ENCODE measurements around the gene DPP6.
A peak's percentile ranks its signal among the peaks of the same experiment; 100 is the strongest.

The DPP6 gene

DNA sequence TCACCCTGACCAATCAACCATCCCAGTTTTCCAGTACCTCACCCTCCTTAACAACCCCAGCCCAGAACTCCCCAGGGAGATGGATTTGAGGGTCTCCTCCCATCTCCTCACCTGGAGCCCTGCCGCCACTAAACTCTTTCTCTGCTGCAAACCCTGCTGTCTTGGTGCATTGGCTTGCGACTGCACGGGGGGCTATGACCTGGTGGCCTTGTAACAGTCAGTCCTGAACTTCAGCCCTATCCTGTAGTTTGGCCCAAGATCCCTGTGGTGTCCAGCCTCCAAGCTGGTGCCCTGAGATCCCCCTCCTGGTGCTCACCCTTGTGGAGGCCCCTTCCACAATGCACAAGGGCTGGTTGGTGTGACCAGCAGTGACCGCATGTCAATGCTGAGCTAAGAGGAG, 858.8 kb downstream of the DPP6 start:
- no peak for DNase-seq
- no peak for TF ChIP-seq POLR2A (IDR thresholded peaks at IDR 0.05; ENCODE audit: low read length)
- TF ChIP-seq GATA1 (IDR thresholded peaks at IDR 0.05; ENCODE audit: low read depth, low read length): no peak

DNA sequence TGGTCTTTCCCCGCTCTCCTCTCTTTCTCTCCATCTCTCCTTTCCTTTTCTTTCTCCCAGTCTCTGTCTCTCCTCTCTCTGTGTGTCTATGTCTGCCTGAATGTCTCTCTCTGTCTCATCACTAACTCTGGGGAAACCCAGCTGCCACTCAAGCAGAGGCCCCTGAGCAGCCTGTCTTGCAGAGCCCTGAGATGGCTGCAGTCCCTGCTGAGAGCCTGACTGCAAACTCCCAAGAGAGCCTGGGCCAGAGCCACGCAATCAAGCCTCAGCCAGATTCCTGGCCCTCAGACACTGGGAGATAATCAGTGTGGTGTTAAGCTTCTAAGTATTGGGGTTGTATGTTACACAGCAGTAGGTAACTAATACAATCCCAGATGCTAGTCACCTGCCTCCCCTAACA, 859.2 kb downstream of the DPP6 start:
- no peak for TF ChIP-seq POLR2A (IDR thresholded peaks at IDR 0.05; ENCODE audit: low read length)
- no peak for TF ChIP-seq GATA1 (IDR thresholded peaks at IDR 0.05; ENCODE audit: low read depth, low read length)
- no peak for DNase-seq

GRCh38 chr7:154911862-154912455, 859.8 kb downstream of the DPP6 start:
- DNase-seq: no peak
- TF ChIP-seq GATA1 (IDR thresholded peaks at IDR 0.05; ENCODE audit: low read depth, low read length): no peak
- no peak for TF ChIP-seq POLR2A (IDR thresholded peaks at IDR 0.05; ENCODE audit: low read length)

DNA sequence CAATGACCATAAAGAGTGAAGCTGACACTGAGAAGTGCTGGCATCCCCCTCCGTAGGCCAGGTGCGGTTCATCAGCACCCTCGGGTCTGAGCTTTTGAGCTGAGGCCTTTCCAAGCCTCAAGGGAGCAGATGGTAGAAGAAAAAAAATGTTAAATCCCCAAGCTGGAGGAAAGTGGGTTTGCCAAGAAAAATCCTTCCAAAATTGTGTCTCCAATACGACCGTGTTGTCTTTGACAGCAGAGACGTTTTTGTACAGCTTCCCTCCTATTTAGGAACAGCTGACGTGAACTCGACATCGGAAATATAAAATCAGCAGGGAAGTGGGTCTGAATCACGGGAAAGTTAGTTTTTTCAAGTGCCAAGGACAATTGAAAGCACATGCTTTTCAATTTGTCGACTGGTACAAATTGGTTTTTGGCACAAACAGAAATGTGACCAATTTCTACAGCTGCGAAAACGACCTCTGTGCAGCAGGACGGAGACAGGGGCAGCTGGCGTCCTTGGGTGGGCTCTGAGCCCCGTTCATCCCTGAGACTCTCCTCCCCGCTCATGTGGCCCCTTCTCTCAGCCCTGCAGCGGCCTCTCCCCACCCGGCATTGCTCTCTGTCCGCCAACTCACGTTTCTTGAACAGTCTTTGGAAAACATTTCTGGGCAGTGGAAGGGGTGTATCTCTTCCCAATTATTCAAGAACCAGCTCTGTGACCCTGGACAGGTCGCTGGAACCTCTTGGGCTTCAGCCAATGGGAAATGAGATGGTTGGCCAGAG, 860.9 kb downstream of the DPP6 start:
- no peak for TF ChIP-seq GATA1 (IDR thresholded peaks at IDR 0.05; ENCODE audit: low read depth, low read length)
- no peak for TF ChIP-seq POLR2A (IDR thresholded peaks at IDR 0.05; ENCODE audit: low read length)
- DNase-seq: no peak

- TF ChIP-seq POLR2A (IDR thresholded peaks at IDR 0.05; ENCODE audit: low read length) (no peak), GATA1 (IDR thresholded peaks at IDR 0.05; ENCODE audit: low read depth, low read length) (no peak)
- DNase-seq: peak; percentile 73 to 82
Observed at GRCh38 chr7:154913638-154914307, 861.6 kb downstream of the DPP6 start.

- TF ChIP-seq POLR2A (IDR thresholded peaks at IDR 0.05; ENCODE audit: low read length) (no peak), GATA1 (IDR thresholded peaks at IDR 0.05; ENCODE audit: low read depth, low read length) (no peak)
- DNase-seq: no peak
Observed at GRCh38 chr7:154914308-154914995, 862.3 kb downstream of the DPP6 start.

- TF ChIP-seq GATA1 (IDR thresholded peaks at IDR 0.05; ENCODE audit: low read depth, low read length) (no peak), POLR2A (IDR thresholded peaks at IDR 0.05; ENCODE audit: low read length) (no peak)
- no peak for DNase-seq
Observed at GRCh38 chr7:154914996-154915380, 862.8 kb downstream of the DPP6 start.

DNA sequence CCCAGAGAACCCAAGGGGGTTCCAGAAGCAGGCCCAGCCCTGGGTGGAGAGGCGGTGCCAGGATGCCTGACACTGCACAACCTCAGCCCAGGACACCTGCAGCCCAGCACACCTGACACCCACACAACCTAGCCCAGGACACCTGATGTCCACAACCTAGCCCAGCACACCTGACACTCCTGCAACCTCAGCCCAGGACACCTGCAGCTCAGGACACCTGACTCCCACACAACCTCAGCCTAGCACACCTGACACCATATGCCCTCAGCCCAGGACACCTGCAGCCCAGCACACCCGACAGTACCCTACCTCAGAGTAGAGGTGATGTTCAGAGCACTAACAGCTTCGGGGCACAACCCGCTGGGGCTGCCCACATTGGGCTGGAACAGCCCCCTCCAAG, 863.4 kb downstream of the DPP6 start:
- DNase-seq: no peak
- TF ChIP-seq GATA1 (IDR thresholded peaks at IDR 0.05; ENCODE audit: low read depth, low read length): no peak
- TF ChIP-seq POLR2A (IDR thresholded peaks at IDR 0.05; ENCODE audit: low read length): no peak

DNA sequence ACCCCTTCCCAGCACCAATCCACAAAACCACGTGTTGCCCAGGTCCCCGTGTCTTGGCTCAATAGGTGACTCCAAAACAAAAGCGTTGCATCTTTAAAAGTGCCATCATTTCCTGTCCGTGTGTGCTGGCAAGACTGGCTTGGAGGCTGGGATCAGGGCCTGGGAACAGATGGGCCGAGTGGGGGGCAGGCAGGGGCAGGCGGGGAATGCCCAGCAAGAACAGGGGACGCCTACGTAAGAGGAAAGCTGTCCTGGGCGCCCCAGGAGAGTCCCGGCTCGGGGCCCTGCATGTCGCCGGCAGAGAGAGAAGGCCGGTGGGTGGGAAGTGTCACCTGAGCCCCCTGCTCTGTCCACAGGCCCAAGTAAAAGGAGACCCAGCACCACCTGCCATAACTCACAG, 864.2 kb downstream of the DPP6 start:
- TF ChIP-seq GATA1 (IDR thresholded peaks at IDR 0.05; ENCODE audit: low read depth, low read length) (no peak), POLR2A (IDR thresholded peaks at IDR 0.05; ENCODE audit: low read length) (no peak)
- DNase-seq: no peak

DNA sequence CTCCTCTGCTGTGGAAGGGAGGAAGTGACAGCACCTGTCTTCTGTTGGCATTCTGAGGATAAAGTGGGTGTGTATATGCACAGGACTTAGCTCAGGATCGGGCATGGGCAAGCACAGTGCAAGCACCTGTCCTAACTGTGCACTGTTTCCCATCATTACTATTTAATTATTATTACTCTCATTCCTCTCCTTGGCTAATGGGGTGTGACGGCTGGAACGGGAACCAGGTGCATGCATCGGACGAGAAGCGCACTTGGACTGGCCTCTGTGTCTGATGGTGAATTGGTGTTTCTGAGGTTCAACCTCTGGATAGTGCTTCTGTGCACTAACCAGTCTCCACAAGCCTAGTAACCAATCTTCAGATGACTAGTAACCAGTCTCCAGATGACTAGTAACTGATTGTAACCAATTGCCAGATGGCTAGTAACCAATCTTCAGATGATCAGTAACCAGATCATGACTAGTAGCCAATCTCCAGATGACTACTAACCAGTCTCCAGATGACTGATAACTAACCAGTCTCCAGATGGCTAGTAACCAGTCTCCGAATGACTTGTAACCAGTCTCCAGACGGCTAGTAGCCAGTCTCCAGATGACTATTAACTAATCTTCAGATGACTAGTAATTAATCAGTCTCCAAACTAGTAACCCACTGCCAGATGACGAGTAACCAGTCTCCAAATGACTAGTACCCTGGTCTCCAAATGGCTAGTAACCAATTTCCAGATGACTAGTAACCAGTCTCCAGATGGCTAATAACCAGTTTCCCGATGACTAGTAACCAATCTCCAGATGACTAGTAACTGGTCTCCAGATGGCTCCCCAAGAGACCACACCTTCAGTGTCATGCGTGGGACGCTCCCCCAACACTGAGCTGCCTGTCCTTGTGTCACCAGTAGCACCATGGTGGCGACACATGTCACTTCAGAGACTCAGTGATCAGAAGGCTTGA, 864.9 kb downstream of the DPP6 start:
- no peak for DNase-seq
- TF ChIP-seq GATA1 (IDR thresholded peaks at IDR 0.05; ENCODE audit: low read depth, low read length) (no peak), POLR2A (IDR thresholded peaks at IDR 0.05; ENCODE audit: low read length) (no peak)

DNA sequence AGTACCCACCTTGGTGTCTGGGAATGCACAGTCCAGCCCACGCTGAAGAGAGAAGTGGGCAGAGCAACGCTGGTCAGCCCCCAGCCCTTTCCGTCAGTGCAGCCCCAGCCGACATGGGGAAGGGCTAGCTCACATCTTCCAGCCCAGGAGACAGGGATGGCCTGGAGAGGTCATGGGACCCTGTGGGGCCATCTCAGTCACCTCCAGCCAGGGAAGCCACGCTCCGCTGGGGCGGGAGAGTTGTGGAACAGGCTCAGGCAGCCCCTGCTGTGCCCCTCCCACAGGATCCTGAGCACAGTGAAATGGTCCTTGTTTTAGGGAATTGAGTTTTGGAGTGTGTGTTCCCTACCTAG, 865.6 kb downstream of the DPP6 start:
- no peak for DNase-seq
- TF ChIP-seq GATA1 (IDR thresholded peaks at IDR 0.05; ENCODE audit: low read depth, low read length) (no peak), POLR2A (IDR thresholded peaks at IDR 0.05; ENCODE audit: low read length) (no peak)

DNA sequence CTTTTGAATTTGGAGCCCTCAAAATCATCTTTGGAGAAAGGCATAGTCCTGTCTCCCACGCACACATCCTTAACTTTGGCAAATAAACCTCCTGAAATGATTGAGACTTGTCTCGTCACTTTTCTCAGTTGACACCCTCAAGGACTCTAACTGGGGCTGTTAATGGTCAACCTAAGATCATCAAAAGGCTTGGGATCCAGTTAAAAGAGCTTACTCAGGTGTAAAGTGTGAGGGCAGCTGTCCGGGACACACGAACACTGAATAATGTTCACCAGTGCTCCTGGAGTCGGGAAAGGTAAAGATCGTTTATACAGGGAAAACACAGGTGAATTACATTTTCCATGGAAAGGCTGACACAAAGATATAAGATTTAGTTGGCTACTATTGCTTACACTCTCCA, 866.1 kb downstream of the DPP6 start:
- no peak for TF ChIP-seq POLR2A (IDR thresholded peaks at IDR 0.05; ENCODE audit: low read length)
- no peak for TF ChIP-seq GATA1 (IDR thresholded peaks at IDR 0.05; ENCODE audit: low read depth, low read length)
- DNase-seq: no peak

DNA sequence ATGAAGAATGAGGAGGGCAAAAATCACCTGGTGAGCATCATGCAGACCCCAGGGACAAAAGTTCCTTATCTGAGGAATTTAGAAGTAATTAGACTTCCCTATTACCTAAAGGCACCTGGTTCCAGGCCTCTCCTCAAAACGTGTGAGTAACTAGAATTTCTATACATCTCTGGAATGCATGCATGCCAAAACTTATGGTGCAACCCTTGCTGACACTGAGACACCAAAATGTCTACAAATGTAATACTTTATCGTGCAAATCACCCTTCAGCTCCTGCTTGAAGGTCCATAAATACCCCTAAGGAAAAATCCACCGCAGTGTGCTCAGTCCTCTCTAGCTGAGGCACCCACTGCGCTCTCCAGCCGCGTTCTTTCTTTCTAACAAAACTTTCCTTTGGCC, 866.5 kb downstream of the DPP6 start:
- DNase-seq: no peak
- no peak for TF ChIP-seq POLR2A (IDR thresholded peaks at IDR 0.05; ENCODE audit: low read length)
- no peak for TF ChIP-seq GATA1 (IDR thresholded peaks at IDR 0.05; ENCODE audit: low read depth, low read length)
